ENCODE measurements around the gene LBH. TPM values are rescaled to one million over a fixed set of nuclear protein-coding genes. Genes with fewer than 3 reads are reported as not detected.

LBH gene
- total RNA-seq, 2 experiments from 2014 or later, result 3.0 to 3.7 TPM

- POLR2A ChIA-PET, result interaction anchor here (1.2 to 2.0 kb wide), 2 partner anchors 11 to 13 kb away, joined by 3 to 10 read pairs; no protein-coding TSS in a partner anchor
- no peaks in the 10 kb centered on the region for H3K9me3 ChIP-seq (ENCODE audit: low read length)
- H3K4me1 ChIP-seq (ENCODE audit: insufficient read depth, low read length, poor library complexity, severe bottlenecking), result peaks cover 22% of the 10 kb centered on the region
- no peak for TF ChIP-seq CTCF (conservative IDR thresholded peaks at IDR 0.05; ENCODE audit: low read length)
- no peak for TF ChIP-seq EZH2phosphoT487 (IDR thresholded peaks at IDR 0.05; ENCODE audit: borderline replicate concordance, low read depth, low read length)
- no peak overlapping the region for H3K27ac ChIP-seq (ENCODE audit: low read depth, low read length, poor library complexity, severe bottlenecking)
- DNase-seq (ENCODE audit: low spot score), result no peak
- intact Hi-C loops (cut with micrococcal nuclease; ENCODE audit: unreplicated experiment), result no loop called here
- no peak overlapping the region for H3K4me2 ChIP-seq (ENCODE audit: low read length)
- H3K4me3 ChIP-seq (ENCODE audit: low read depth, low read length, poor library complexity, severe bottlenecking), result no peak overlapping the region
- no peaks in the 10 kb centered on the region for H3K9me2 ChIP-seq (ENCODE audit: insufficient read depth, low read length)
- H3K36me3 ChIP-seq (ENCODE audit: insufficient read depth, low read length), result no peaks in the 10 kb centered on the region
- H2AFZ ChIP-seq (ENCODE audit: low read length), result no peak overlapping the region
- no TSS peak for BruUV-seq (replicated peaks)
- CTCF ChIA-PET (ENCODE audit: unreplicated experiment), result no interaction called here
- H3K79me2 ChIP-seq (ENCODE audit: insufficient read depth, low read depth, low read length), result no peaks in the 10 kb centered on the region
- no peaks in the 10 kb centered on the region for H4K20me1 ChIP-seq (ENCODE audit: insufficient read depth, low read length)
Measured at GRCh38 chr2:30270166-30270565, 38.8 kb downstream of the LBH start.

- H3K4me3 ChIP-seq (ENCODE audit: low read depth, low read length, poor library complexity, severe bottlenecking), result no peak overlapping the region
- H3K9me2 ChIP-seq (ENCODE audit: insufficient read depth, low read length), result no peaks in the 10 kb centered on the region
- H3K79me2 ChIP-seq (ENCODE audit: insufficient read depth, low read depth, low read length), result no peaks in the 10 kb centered on the region
- no peaks in the 10 kb centered on the region for H3K9me3 ChIP-seq (ENCODE audit: low read length)
- no peaks in the 10 kb centered on the region for H3K36me3 ChIP-seq (ENCODE audit: insufficient read depth, low read length)
- no peak overlapping the region for H2AFZ ChIP-seq (ENCODE audit: low read length)
- no peak overlapping the region for H3K27ac ChIP-seq (ENCODE audit: low read depth, low read length, poor library complexity, severe bottlenecking)
- TF ChIP-seq EZH2phosphoT487 (IDR thresholded peaks at IDR 0.05; ENCODE audit: borderline replicate concordance, low read depth, low read length) (no peak), CTCF (conservative IDR thresholded peaks at IDR 0.05; ENCODE audit: low read length) (no peak)
- no peaks in the 10 kb centered on the region for H4K20me1 ChIP-seq (ENCODE audit: insufficient read depth, low read length)
- peaks cover 14% of the 10 kb centered on the region for H3K4me1 ChIP-seq (ENCODE audit: insufficient read depth, low read length, poor library complexity, severe bottlenecking)
- intact Hi-C loops (cut with micrococcal nuclease; ENCODE audit: unreplicated experiment), result no loop called here
- BruUV-seq (replicated peaks), result no TSS peak
- H3K4me2 ChIP-seq (ENCODE audit: low read length), result no peak overlapping the region
- no peak for DNase-seq (ENCODE audit: low spot score)
- ChIA-PET CTCF (ENCODE audit: unreplicated experiment) (interaction anchor here (0.9 kb wide), 1 partner anchor 10 kb away, joined by 3 read pairs; no protein-coding TSS in a partner anchor), POLR2A (interaction anchor here (1.2 to 2.6 kb wide), 4 partner anchors 10 to 39 kb away, joined by 3 to 10 read pairs (median 6); no protein-coding TSS in a partner anchor)
Measured at GRCh38 chr2:30271301-30271700, 40.0 kb downstream of the LBH start.

- DNase-seq (ENCODE audit: low spot score), result no peak
- TF ChIP-seq EZH2phosphoT487 (IDR thresholded peaks at IDR 0.05; ENCODE audit: borderline replicate concordance, low read depth, low read length) (no peak), CTCF (conservative IDR thresholded peaks at IDR 0.05; ENCODE audit: low read length) (no peak)
- Histone ChIP-seq H3K36me3 (ENCODE audit: insufficient read depth, low read length) (no peaks in the 10 kb centered on the region), H3K4me3 (ENCODE audit: low read depth, low read length, poor library complexity, severe bottlenecking) (no peak overlapping the region), H3K27ac (ENCODE audit: low read depth, low read length, poor library complexity, severe bottlenecking) (no peak overlapping the region), H3K9me2 (ENCODE audit: insufficient read depth, low read length) (no peaks in the 10 kb centered on the region), H3K4me1 (ENCODE audit: insufficient read depth, low read length, poor library complexity, severe bottlenecking) (peaks cover 4% of the 10 kb centered on the region), H3K79me2 (ENCODE audit: insufficient read depth, low read depth, low read length) (no peaks in the 10 kb centered on the region), H3K4me2 (ENCODE audit: low read length) (no peak overlapping the region), H2AFZ (ENCODE audit: low read length) (no peak overlapping the region), H4K20me1 (ENCODE audit: insufficient read depth, low read length) (no peaks in the 10 kb centered on the region), H3K9me3 (ENCODE audit: low read length) (no peaks in the 10 kb centered on the region)
- CTCF ChIA-PET (ENCODE audit: unreplicated experiment), result no interaction called here
- POLR2A ChIA-PET, result interaction anchor here (0.6 to 2.6 kb wide), 5 partner anchors 15 to 586 kb away, joined by 3 to 9 read pairs (median 4); no protein-coding TSS in a partner anchor
- intact Hi-C loops (cut with micrococcal nuclease; ENCODE audit: unreplicated experiment), result no loop called here
- BruUV-seq (replicated peaks), result no TSS peak
Measured at GRCh38 chr2:30272286-30272685, 41.0 kb downstream of the LBH start.

Measured in OCI-LY7 (cell line).